Ovary (tissue), 9 donors: ENCODE results near the gene BHLHE23. TPM values are rescaled to one million over a fixed set of nuclear protein-coding genes. Genes with fewer than 3 reads are reported as not detected.

Source experiments
- DNase-seq, 5 donors: peaks; one replicate each; pipeline ENCODE4 v3.0.0-alpha.2; 2019 to 2020
- H3K27ac ChIP-seq, 2 donors: fragments of 200-600 bp; one replicate each; pipeline versions ENCODE4 v1.5.1 to v1.8.0; 2019 to 2022
- H3K27me3 ChIP-seq: fragments of 200-600 bp; one replicate; pipeline ENCODE4 v1.8.0; 2022
- H3K36me3 ChIP-seq: fragments of 200-600 bp; sonication (generic); one replicate; pipeline ENCODE4 v1.5.1; 2019
- H3K4me1 ChIP-seq: one replicate; pipeline ENCODE4 v1.8.1; 2013; ENCODE audit warnings: mild to moderate bottlenecking, moderate library complexity; ENCODE audit not compliant: insufficient read depth
- H3K4me3 ChIP-seq: fragments of 200-600 bp; sonication (generic); one replicate; pipeline ENCODE4 v1.5.1; 2017
- H3K9me3 ChIP-seq, 2 donors: fragments of 200-600 bp in 1 of 2; sonication (generic) in 1 of 2; one replicate each; pipeline versions ENCODE4 v1.5.1 to v1.8.1; 2013 to 2019; ENCODE audit warnings: mild to moderate bottlenecking in 1 of 2, moderate library complexity in 1 of 2
- EP300 ChIP-seq: sonication (generic); formaldehyde crosslinking; IDR thresholded peaks from one replicate; pipeline ENCODE4 v1.6.1; 2017; ENCODE audit warnings: antibody characterized with exemption
- POLR2A ChIP-seq: fragments of 450-650 bp; IDR thresholded peaks from one replicate; pipeline ENCODE4 v1.6.1; 2017; ENCODE audit warnings: antibody characterized with exemption, mild to moderate bottlenecking, moderate library complexity
- WGBS, 3 donors: extraction: QIAGEN DNeasy Blood & Tissue Kit in 1 of 3; methylation state at CpG; one replicate each; pipeline versions ENCODE4 v1.1.5 to v1.1.7; 2013 to 2017; 5-methylcytosine and 5-hydroxymethylcytosine counted together
- intact Hi-C, 4 donors: fragments of 100-400 bp; cut with DNase I; formaldehyde crosslinking; loops; one replicate each; pipeline versions ENCODE4 v1.11.0 to v1.15.1; 2022 to 2023
- polyA plus RNA-seq, 2 donors: library from polyadenylated mRNA; stranded (reverse); fragments of 200-250 nt in 1 of 2; fragments of 350-450 nt in 1 of 2; fragmentation: Illumina TruSeq in 1 of 2; extraction: RNeasy Lipid Tissue Mini Kit (QIAGEN cat#74804) in 1 of 2; gene quantifications; one replicate each; pipeline ENCODE4 v1.2.3, GENCODE V29; 2013 to 2014
- total RNA-seq, 7 donors: library from RNA; depleted of rRNA in 2 of 7; stranded (reverse); fragments of >200 nt in 2 of 7; fragmentation: NEBNext Ultra II Directional in 3 of 7; extraction: Animal tissue kit (Norgen Biotek cat#: 25700) in 3 of 7; gene quantifications; one replicate each; pipeline versions ENCODE4 v1.1.0 to v1.2.4, GENCODE V29; 2016 to 2023
- TF ChIP-seq, protein P1 (sequence below), 3 donors: fragments of 450-650 bp in 2 of 3; fragments of 200-600 bp in 1 of 3; IDR thresholded peaks; one replicate each; pipeline versions ENCODE4 v1.5.1 to v1.8.0; 2016 to 2022; ENCODE audit warnings: antibody characterized with exemption in 3 of 3, mild to moderate bottlenecking in 1 of 3
- donor health status: DM: no; HTN: no; CAD: no; lungs with moderate emphysema.
- donor health status: DM: no; HTN: no; CAD: no.
- donor health status: Bipolar disorder and iron deficiency.
- donor health status: DM: yes; HTN: yes; CAD: no.
- donor health status: DM: no; HTN: no; CAD: no.
- donor health status: DM: yes; HTN: yes; CAD: no.

Gene BHLHE23
- total and polyA plus RNA-seq, 9 donors: not detected

DNA sequence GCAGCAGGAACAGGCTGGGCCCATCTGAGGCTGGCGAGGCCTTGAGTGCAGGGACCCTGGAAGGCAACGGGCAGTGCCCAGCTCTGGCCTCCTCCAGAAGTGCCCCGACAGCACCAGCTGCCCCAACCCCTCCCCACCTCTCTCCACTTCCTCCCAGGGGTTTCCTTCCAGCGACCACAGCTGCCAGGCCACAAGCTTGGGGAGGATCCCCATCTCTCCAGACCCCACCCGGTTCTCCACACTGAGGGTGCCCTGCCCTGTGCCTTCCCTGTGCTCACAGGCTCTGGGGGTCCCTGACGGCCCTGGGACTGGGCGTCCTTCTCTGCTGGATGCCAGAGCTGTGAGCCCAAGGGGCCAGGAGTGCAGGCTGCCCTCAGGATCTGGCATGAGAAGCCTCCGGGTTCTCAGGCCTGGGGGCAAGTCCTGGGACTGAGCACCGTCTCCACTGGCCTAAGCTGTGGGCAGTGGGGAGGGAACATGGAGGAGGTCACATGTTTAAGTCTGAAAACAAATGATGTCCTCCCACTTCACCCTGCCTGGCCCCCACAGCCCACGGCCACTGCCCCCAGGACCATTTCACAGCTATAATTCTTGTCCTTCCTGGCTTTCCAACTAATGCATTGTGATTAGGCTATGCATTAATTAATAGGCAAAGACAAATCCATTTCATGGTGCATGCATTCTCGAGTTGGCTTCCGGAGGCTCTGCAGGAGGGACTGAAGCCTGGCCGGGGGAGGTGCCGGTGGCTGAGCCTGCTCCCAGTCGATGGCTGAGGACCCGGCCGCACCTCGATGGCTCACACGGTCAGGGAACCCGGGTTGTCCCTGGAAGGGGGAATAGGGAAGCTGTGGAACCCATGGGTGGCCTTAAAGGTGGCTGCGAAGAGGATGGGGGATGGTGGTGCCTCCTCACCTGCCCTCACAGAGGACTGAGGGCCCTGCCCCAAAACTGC is 24.4 kb downstream of the BHLHE23 start:
- H3K36me3 ChIP-seq: no peaks in the 10 kb centered on the region
- TF ChIP-seq EP300: no peak
- TF ChIP-seq, protein P1, sequence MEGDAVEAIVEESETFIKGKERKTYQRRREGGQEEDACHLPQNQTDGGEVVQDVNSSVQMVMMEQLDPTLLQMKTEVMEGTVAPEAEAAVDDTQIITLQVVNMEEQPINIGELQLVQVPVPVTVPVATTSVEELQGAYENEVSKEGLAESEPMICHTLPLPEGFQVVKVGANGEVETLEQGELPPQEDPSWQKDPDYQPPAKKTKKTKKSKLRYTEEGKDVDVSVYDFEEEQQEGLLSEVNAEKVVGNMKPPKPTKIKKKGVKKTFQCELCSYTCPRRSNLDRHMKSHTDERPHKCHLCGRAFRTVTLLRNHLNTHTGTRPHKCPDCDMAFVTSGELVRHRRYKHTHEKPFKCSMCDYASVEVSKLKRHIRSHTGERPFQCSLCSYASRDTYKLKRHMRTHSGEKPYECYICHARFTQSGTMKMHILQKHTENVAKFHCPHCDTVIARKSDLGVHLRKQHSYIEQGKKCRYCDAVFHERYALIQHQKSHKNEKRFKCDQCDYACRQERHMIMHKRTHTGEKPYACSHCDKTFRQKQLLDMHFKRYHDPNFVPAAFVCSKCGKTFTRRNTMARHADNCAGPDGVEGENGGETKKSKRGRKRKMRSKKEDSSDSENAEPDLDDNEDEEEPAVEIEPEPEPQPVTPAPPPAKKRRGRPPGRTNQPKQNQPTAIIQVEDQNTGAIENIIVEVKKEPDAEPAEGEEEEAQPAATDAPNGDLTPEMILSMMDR (IDR thresholded peaks at IDR 0.05): no peak
- no peak for TF ChIP-seq POLR2A
- no peak for DNase-seq
- no peaks in the 10 kb centered on the region for H3K27me3 ChIP-seq
- intact Hi-C loops: no loop called here
- H3K9me3 ChIP-seq: no peaks in the 10 kb centered on the region
- H3K4me1 ChIP-seq: no peaks in the 10 kb centered on the region
- H3K4me3 ChIP-seq: no peak overlapping the region
- 49 to 59% (median 58%) methylated on average over 20 to 21 of the region's 21 CpGs for WGBS, 3 donors
- no peak overlapping the region for H3K27ac ChIP-seq

GRCh38 chr20:62980970-62981369 is 25.8 kb downstream of the BHLHE23 start:
- DNase-seq: no peak
- TF ChIP-seq, protein P1 (IDR thresholded peaks at IDR 0.05): no peak
- no peak for TF ChIP-seq EP300
- no peak for TF ChIP-seq POLR2A
- intact Hi-C loops: no loop called here
- 13 to 38% (median 20%) methylated on average over 15 to 28 of the region's 28 CpGs for WGBS, 3 donors
- no peak overlapping the region for H3K4me3 ChIP-seq
- no peaks in the 10 kb centered on the region for H3K36me3 ChIP-seq
- no peaks in the 10 kb centered on the region for H3K27me3 ChIP-seq
- H3K27ac ChIP-seq: no peak overlapping the region
- H3K9me3 ChIP-seq: no peaks in the 10 kb centered on the region
- H3K4me1 ChIP-seq: no peaks in the 10 kb centered on the region

- no peak overlapping the region for H3K27ac ChIP-seq
- TF ChIP-seq, protein P1 (IDR thresholded peaks at IDR 0.05): no peak
- no peak for TF ChIP-seq EP300
- no peak for DNase-seq
- WGBS, 3 donors: 27 to 33% (median 32%) methylated on average over 19 of the region's 19 CpGs
- H3K36me3 ChIP-seq: no peaks in the 10 kb centered on the region
- no peaks in the 10 kb centered on the region for H3K9me3 ChIP-seq
- no peaks in the 10 kb centered on the region for H3K4me1 ChIP-seq
- intact Hi-C loops: no loop called here
- H3K4me3 ChIP-seq: no peak overlapping the region
- no peaks in the 10 kb centered on the region for H3K27me3 ChIP-seq
Observed at GRCh38 chr20:62980380-62980960, 26.3 kb downstream of the BHLHE23 start.

- TF ChIP-seq POLR2A (no peak), EP300 (no peak)
- TF ChIP-seq, protein P1 (IDR thresholded peaks at IDR 0.05): no peak
- H3K4me1 ChIP-seq: no peaks in the 10 kb centered on the region
- intact Hi-C loops: no loop called here
- H3K27me3 ChIP-seq: no peaks in the 10 kb centered on the region
- no peaks in the 10 kb centered on the region for H3K9me3 ChIP-seq
- no peaks in the 10 kb centered on the region for H3K36me3 ChIP-seq
- H3K4me3 ChIP-seq: no peak overlapping the region
- no peak for DNase-seq
- no peak overlapping the region for H3K27ac ChIP-seq
- 8 to 15% (median 10%) methylated on average over 17 to 19 of the region's 19 CpGs for WGBS, 3 donors
Observed at GRCh38 chr20:62979876-62980373, 26.8 kb downstream of the BHLHE23 start.
